Measurements from ENCODE around the gene GRID1. TPM values are rescaled to one million over a fixed set of nuclear protein-coding genes. Genes with fewer than 3 reads are reported as not detected.

Gene GRID1
- total RNA-seq, 1 experiment from 2014 or later, result not detected

DNA sequence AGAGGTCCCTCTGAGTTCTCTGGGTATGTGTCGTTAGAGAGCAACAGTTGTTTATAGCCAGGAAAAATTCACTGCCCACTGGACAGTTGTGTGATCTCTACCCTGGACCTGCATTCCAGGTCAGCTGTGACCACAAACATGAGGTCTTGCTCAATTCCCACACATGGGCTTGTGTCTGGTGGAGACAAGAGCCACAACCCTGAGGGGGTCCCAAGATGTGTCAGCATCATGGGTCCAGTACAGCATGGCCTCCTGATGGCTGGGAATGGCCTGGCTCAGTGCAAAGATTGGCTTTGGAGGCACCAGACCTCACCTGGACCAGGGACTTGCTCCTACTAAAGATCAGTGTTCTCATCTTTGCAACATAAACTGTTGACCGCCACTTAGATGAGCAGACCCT, 751.6 kb downstream of the GRID1 start:
- ChIA-PET POLR2A (ENCODE audit: unreplicated experiment) (no interaction called here), CTCF (no interaction called here)
- H3K36me3 ChIP-seq (ENCODE audit: low read depth, low read length), result no peaks in the 10 kb centered on the region
- no peak overlapping the region for H3K4me3 ChIP-seq (ENCODE audit: low read length)
- H3K27me3 ChIP-seq (ENCODE audit: low read length), result no peaks in the 10 kb centered on the region
- H3K9me3 ChIP-seq (ENCODE audit: low read length), result no peaks in the 10 kb centered on the region
- no peak overlapping the region for H2AFZ ChIP-seq (ENCODE audit: low read length)
- H3K79me2 ChIP-seq (ENCODE audit: low read length), result no peaks in the 10 kb centered on the region
- H3K9me2 ChIP-seq (replicated peaks; ENCODE audit: low read length), result no peaks in the 10 kb centered on the region
- H3K4me2 ChIP-seq (ENCODE audit: low read length), result no peak overlapping the region
- TF ChIP-seq, protein P1, sequence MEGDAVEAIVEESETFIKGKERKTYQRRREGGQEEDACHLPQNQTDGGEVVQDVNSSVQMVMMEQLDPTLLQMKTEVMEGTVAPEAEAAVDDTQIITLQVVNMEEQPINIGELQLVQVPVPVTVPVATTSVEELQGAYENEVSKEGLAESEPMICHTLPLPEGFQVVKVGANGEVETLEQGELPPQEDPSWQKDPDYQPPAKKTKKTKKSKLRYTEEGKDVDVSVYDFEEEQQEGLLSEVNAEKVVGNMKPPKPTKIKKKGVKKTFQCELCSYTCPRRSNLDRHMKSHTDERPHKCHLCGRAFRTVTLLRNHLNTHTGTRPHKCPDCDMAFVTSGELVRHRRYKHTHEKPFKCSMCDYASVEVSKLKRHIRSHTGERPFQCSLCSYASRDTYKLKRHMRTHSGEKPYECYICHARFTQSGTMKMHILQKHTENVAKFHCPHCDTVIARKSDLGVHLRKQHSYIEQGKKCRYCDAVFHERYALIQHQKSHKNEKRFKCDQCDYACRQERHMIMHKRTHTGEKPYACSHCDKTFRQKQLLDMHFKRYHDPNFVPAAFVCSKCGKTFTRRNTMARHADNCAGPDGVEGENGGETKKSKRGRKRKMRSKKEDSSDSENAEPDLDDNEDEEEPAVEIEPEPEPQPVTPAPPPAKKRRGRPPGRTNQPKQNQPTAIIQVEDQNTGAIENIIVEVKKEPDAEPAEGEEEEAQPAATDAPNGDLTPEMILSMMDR (conservative IDR thresholded peaks at IDR 0.05; ENCODE audit: low read depth, low read length), result no peak
- no peak for TF ChIP-seq EZH2phosphoT487 (IDR thresholded peaks at IDR 0.05; ENCODE audit: borderline replicate concordance, low read length)
- TF ChIP-seq EZH2 (IDR thresholded peaks at IDR 0.05; ENCODE audit: low read length, unreplicated experiment), result no peak
- DNase-seq (no peak), ATAC-seq (no peak)
- H3K4me1 ChIP-seq (ENCODE audit: insufficient read depth, low read length), result no peaks in the 10 kb centered on the region
- intact Hi-C loops (cut with micrococcal nuclease), result no loop called here
- no TSS peak for BruUV-seq (replicated peaks)
- no peak overlapping the region for H3K9ac ChIP-seq (ENCODE audit: low read length)
- no peaks in the 10 kb centered on the region for H4K20me1 ChIP-seq (ENCODE audit: low read length)
- H3K27ac ChIP-seq (ENCODE audit: low read length), result no peak overlapping the region
- H3F3A ChIP-seq (ENCODE audit: low read length, unreplicated experiment), result no peaks in the 10 kb centered on the region

DNA sequence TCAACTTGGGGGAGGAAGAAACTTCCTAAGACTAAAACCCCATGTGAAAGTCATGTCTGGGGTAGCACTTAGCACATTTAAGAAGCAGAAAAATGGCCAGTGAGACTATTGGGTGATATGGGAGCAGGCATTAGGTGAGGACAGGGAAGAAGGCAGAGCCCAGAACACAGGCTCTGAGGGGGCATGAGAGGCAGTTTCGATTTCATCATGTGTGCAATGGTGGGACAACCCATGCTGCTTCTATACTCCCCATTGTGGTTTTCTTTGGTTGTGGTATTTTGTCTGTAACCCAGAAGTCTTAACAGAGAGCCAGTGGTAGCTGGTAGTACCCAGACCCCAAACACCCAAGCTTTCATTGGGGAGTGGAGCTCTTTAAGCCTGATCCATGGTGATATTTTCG, 752.0 kb downstream of the GRID1 start:
- H3K79me2 ChIP-seq (ENCODE audit: low read length), result no peaks in the 10 kb centered on the region
- H3F3A ChIP-seq (ENCODE audit: low read length, unreplicated experiment), result no peaks in the 10 kb centered on the region
- H4K20me1 ChIP-seq (ENCODE audit: low read length), result no peaks in the 10 kb centered on the region
- no peaks in the 10 kb centered on the region for H3K36me3 ChIP-seq (ENCODE audit: low read depth, low read length)
- H3K9me2 ChIP-seq (replicated peaks; ENCODE audit: low read length), result no peaks in the 10 kb centered on the region
- H3K4me2 ChIP-seq (ENCODE audit: low read length), result no peak overlapping the region
- intact Hi-C loops (cut with micrococcal nuclease), result no loop called here
- no peaks in the 10 kb centered on the region for H3K9me3 ChIP-seq (ENCODE audit: low read length)
- ATAC-seq, result no peak
- no peak overlapping the region for H3K4me3 ChIP-seq (ENCODE audit: low read length)
- ChIA-PET POLR2A (ENCODE audit: unreplicated experiment) (no interaction called here), CTCF (no interaction called here)
- no peak overlapping the region for H3K27ac ChIP-seq (ENCODE audit: low read length)
- BruUV-seq (replicated peaks), result no TSS peak
- no peak overlapping the region for H3K9ac ChIP-seq (ENCODE audit: low read length)
- H2AFZ ChIP-seq (ENCODE audit: low read length), result no peak overlapping the region
- no peaks in the 10 kb centered on the region for H3K4me1 ChIP-seq (ENCODE audit: insufficient read depth, low read length)
- H3K27me3 ChIP-seq (ENCODE audit: low read length), result no peaks in the 10 kb centered on the region
- DNase-seq, result no peak
- TF ChIP-seq, protein P1 (conservative IDR thresholded peaks at IDR 0.05; ENCODE audit: low read depth, low read length), result no peak
- TF ChIP-seq EZH2phosphoT487 (IDR thresholded peaks at IDR 0.05; ENCODE audit: borderline replicate concordance, low read length) (no peak), EZH2 (IDR thresholded peaks at IDR 0.05; ENCODE audit: low read length, unreplicated experiment) (no peak)

DNA sequence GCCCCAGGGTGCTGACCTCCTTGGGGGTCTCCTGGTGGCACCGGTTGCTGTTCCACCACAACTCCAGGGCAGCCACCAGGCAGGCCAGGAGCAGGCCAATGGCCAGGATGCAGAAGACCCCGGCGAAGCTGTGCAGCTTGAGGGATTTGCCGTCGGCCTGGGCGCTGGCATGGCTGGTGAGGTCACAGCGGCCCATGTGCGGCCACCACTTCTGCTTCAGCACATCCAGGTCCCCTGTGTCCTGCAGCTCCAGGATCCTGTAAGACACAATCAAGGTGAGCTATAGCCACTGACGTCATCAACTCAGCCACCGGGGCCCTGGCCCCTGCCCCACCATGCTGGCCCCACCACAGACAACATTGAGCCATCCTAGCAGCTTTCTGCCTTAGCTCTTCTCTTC, 753.2 kb downstream of the GRID1 start:
- intact Hi-C loops (cut with micrococcal nuclease), result no loop called here
- DNase-seq (no peak), ATAC-seq (no peak)
- no TSS peak for BruUV-seq (replicated peaks)
- H3K27ac ChIP-seq (ENCODE audit: low read length), result no peak overlapping the region
- H3K36me3 ChIP-seq (ENCODE audit: low read depth, low read length), result no peaks in the 10 kb centered on the region
- H3K9me2 ChIP-seq (replicated peaks; ENCODE audit: low read length), result no peaks in the 10 kb centered on the region
- no peak overlapping the region for H3K4me3 ChIP-seq (ENCODE audit: low read length)
- no peak overlapping the region for H2AFZ ChIP-seq (ENCODE audit: low read length)
- no peaks in the 10 kb centered on the region for H3K4me1 ChIP-seq (ENCODE audit: insufficient read depth, low read length)
- no peaks in the 10 kb centered on the region for H3K9me3 ChIP-seq (ENCODE audit: low read length)
- no peaks in the 10 kb centered on the region for H3K79me2 ChIP-seq (ENCODE audit: low read length)
- no peaks in the 10 kb centered on the region for H4K20me1 ChIP-seq (ENCODE audit: low read length)
- no peak overlapping the region for H3K4me2 ChIP-seq (ENCODE audit: low read length)
- CTCF ChIA-PET, result no interaction called here
- no peak overlapping the region for H3K9ac ChIP-seq (ENCODE audit: low read length)
- no peaks in the 10 kb centered on the region for H3F3A ChIP-seq (ENCODE audit: low read length, unreplicated experiment)
- H3K27me3 ChIP-seq (ENCODE audit: low read length), result no peaks in the 10 kb centered on the region
- TF ChIP-seq EZH2phosphoT487 (IDR thresholded peaks at IDR 0.05; ENCODE audit: borderline replicate concordance, low read length), result no peak
- POLR2A ChIA-PET (ENCODE audit: unreplicated experiment), result no interaction called here

All from PC-3 (cell line).